GM18868 (cell line): ENCODE measurements around the gene ALDH3A1.

Experiments used
- ATAC-seq: cut with Tn5 transposase; IDR thresholded peaks from one replicate; pipeline ENCODE4 v1.9.1; 2021; ENCODE audit warnings: mild to moderate bottlenecking, moderate library complexity; ENCODE audit not compliant: unreplicated experiment

Gene ALDH3A1

DNA sequence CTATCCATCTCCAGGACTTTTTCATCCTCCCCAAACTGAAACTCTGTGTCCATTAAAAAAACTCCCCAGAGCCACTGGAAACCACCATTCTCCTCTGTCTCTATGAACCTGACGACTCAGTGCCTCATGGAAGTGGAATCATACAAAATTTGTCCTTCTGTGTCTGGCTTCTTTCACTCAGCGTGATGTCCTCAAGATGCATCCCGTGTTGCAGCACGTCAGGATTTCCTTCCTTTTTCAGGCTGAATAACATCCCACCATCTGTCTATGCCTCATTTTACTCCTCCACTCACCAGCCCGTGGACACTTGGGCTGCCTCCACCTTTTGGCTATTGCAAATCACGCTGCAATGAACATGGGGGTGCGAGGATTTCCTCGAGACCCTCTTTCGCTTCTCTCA lies 12.6 kb upstream of the ALDH3A1 start:
- ATAC-seq: no peak

DNA sequence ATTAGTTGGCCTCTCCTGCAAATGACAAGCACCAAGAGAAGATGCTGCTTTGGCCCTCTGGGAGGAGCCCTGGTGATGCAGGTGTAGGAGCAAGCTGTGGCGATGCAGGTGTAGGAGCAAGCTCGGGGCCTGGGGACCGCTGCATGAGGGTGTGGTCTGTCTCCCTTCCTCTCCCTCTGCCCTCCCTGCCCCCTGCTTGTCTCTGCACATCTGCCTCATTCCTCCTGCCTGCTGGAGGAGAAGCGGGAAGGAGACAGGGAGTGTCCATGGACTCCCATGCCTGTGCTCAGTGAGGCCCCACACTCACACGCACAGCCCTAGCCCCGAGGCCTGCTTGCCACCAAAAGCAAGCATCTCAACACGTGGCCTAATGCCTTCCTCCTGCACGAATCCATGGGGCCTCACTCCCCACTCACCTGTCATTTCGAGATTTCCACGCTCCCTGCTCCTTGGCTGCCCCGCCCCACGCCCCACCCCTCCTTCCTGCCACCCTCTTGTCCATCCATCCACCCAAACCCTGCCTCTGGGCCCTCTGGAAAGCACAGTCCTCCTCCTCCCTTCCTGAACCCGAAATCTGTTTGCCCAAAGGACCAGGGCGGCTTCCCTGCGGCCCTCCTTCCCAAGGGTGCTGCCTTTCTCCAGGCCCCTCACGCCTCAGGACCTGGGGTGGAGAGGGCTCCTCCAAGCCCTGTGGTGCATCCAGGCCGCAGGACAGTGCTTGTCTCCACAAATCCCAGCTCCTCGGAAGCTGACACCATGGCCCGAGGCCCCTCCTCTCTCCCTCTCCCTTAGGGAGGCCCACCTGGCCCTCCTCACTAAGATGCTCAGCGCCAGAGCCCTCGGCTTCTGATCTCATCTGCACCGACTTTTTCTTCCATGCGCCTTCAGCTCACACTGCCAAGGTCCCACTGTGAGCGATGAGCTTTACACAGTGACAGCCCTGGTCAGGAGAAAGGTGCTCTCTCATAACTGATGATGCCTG lies 11.8 kb upstream of the ALDH3A1 start:
- ATAC-seq: no peak

DNA sequence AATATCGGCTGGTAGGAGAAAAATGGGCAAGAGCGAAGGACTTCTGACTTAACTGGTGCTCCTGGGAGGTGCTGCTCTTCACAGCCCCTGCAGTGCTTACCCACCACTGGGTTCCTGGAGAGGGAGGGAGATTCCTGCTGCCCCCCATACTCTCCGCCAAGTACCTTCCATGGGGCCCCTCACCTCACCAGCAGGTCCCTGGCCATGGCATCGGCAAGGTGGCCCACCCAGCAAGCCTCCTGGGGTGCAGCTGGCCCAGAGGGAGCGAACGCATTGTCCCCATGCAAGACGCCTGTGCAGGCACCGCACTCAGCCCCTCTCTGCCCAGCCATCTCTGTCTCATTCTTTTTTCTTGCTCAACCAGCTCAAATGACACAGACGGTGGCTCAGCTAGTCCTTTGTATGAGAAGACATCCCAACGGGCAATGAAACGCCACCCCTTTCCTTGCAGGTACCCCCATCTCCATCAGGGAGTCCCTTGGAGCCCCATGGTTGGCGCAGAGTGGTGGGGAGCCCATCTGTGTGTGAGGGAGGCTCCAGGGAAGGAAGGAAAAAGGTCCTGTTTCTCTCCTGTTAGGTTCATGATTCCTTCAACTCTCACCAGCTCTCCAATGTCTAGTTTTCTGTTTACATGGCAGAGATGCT lies 9.6 kb upstream of the ALDH3A1 start:
- no peak for ATAC-seq

DNA sequence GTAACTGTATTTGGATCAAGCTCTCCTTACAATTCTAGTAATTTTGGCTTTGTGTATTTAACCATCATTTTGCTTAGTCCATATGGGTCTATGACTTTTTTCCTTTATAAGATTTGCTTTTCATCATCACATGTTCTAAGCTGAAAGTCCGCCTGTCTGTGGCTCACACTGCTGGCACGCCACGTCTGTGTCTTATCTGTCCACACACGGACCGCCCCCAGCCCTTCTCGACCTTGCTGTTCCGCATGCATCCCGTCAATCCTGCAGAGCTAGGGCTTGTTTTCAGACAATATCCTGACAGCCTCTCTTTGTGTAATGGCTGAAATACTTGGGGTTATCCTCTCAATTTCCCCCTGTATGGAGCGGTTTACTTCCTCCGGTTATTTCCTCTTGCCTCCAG lies 8.4 kb upstream of the ALDH3A1 start:
- ATAC-seq: no peak

DNA sequence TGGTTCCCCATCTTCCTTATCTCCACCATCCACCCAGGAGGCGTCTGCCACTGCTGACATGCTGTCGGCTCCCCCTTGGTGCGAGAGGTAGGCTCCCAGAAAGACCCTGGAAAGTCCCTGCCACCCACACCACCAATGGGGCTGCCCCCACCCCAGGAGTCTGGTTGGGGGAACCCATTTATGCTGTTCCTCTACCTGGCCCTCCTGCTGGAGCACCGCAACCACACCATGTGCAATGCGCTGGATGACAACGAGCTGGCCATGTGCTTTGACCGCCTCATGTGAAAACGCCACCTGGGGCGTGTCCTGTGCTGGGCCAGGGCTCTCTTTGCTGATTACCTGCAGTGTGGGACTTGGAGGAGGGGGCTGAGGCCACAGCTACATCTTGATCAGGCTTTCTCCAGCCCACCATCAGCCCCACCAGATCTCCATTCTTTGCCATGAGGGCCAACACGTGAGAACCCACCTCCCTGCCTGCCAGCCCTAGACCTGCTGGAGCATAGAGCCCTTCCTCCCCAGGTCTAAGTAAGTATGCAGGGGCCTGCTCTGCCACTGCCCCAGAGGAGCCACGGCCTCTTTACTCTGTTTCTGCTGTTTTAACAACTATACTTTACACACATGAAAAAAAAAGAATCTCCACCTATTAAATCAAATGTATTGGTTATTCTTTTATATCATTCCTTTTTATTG lies 7.9 kb upstream of the ALDH3A1 start:
- peak; percentile 63 for ATAC-seq

DNA sequence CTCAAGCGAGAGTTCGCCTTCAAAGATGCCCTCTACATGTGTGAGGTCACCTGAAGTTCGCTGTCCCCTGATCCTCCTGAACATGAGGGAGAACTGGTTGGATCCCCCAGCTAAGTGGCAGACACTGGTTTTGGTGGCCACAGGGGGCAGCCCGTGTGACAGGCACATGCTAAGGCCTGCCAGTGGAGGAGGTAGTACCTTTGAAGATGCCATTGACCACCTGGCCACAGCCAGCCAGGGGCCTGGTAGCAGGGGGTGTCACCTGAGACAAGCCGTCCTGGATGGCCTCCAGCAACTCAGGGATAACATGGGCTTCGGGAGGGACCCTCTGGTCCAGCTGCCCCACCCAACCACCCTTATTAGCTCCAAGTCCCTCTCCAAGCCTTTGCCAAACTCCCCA lies 7.3 kb upstream of the ALDH3A1 start:
- no peak for ATAC-seq

DNA sequence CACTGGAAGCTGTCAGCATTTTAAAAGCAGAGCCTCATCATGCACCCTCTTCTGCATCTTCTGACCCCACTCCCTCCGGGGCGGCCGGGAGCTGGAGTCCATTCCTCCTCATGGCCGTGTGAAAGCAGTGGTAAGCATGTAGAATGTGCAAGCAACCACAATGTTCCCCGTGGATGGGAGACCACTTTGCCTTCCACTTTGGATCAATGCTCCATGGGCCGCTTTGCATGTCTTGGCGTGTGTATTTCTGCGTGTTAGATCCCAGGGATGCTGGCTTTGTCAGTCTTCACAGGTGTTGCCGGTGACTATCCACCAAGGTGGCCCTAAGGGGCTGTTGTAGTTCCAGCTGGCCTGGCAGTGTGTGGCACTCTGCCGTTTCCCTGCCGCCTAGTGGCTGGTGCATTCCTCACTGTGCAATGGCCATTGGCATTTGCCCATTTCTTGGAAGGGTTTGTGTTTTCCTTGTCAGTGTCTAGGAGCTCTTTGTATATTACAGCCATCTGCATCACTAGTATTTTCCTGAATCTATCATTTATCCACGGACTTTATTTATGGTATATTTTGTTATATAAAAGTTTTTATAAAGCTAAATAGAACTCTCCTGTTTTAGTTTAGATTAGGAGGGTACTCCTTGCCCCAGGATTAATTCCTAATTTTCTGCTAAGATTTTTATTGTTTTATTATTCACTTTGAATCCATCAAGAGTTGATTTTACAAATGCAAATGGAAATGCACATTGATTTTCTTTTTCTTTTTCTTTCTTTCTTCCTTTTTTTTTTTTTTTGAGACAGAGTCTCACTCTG lies 5.8 kb upstream of the ALDH3A1 start:
- no peak for ATAC-seq

DNA sequence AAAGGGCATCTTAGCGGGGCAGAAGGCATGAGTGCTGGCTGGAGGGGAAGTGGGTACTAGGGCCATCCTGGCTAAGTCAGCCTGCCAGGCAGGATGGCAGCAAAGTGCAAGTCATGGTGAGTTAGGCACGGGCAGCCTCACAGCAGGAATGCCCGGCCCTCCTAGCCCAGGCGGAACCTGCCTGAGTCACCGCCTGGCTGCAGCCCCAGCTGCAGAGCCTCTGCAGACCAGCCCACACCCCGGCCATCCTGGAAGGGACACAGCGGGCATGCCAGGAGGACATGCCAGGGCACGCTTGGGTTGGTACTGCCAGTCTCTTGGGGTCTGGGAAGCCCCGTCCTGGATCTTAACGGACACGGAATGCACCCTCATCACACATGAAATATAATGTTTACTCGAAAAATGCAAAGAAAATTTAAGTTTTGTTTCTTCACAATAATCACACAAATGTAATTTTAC lies 5.0 kb upstream of the ALDH3A1 start:
- ATAC-seq: no peak

DNA sequence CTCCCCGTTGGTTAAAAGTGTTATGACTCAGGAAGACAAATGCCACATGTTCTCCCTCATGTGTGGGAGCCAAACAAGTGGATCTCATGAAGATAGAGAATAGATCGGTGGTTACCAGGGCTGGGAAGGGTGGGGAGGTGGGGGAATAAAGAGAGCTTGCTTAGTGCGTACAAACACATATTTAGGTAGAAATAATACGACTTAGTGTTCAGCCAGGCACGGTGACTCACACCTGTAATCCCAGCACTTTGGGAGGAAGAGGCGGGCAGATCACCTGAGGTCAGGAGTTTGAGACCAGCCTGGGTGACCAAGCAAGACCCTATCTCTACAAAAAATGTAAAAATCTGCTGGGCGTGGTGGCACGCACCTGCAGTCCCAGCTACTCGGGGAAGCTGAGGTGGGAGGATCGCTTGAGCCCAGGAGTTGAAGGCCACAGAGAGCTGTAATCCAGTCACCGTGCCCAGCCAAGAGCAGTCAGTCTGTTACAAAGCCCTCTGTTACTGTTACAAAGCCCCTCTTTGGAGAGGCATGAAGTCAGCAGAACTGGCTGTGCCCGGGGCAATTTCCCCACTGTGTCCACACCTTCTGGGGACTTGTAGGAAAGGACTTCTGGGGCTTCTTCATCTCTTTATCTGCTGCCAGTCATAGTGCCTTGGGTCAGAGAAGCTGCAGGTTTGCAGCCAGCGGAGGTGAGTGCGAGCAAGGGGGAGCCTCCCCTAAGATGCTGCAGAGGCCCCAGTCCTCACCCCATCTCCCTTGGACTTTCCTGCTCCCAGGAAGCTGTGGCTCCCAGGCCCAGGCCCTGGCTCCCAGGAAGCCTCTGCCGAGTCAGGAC lies 4.3 kb upstream of the ALDH3A1 start:
- ATAC-seq: no peak

DNA sequence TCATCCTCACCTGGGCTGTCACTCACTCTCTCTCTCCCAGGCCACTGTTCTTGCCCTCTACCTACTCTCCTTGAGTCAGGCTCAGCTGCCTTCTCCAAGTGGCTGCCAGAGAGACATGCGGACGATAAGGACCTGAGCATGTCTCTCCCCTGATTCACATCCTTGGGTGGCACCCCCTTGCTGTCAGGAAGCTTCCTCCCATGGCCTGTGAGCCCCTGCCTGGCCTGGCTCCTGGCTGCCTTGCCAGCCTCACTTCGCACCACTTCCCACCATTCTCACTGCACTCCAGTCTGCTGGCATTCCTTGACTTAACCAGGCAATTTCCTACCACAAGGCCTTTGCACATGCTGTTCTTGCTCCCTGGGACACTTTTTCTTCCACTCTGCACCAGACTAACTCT lies 2.7 kb upstream of the ALDH3A1 start:
- no peak for ATAC-seq

DNA sequence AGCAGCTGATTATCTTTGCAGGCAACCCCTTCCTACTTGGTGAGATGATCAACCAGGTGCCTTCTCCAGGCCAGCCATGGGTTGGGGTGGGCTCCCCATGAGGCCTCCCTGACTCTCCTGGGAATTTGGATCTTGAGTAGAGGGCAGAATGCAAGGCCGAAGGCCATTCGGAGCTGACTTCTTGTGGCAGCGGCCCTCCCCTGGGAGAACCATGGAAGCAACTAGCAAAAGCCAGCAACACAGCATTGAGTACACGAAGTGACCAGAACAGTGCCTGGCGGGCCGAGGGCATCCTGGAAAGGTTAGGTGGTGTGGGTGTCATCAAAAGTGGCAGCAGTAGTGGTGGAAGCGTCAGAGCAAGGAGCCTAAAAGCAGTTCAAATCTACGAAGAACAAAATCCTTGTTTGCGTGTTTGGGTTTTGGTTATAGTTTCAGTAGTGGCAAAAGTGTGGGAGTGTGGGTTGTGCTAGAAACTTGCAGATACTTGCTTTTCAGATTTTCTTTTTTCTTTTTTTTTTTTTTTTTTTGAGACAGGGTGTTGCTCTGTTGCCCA lies 2.0 kb upstream of the ALDH3A1 start:
- no peak for ATAC-seq

DNA sequence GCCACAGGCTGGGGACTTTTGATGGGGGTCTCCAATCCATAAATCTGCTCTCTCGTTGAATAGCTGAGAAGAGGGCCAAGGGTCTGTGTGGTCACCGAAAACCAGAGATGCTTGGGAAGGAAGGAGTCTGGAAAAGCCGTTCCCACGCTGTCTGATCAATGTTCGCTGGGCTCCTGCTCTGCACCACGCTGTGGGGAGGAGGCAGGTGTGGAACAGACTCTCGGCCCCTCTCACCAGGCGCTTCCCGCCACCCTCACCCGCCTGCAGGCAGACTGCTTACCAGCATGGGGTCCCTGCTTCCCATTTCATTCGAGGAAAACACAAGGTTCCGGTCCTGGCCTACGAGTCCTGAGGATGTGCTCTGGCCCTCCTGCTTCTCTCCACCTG lies 702 bp upstream of the ALDH3A1 start:
- ATAC-seq: no peak

DNA sequence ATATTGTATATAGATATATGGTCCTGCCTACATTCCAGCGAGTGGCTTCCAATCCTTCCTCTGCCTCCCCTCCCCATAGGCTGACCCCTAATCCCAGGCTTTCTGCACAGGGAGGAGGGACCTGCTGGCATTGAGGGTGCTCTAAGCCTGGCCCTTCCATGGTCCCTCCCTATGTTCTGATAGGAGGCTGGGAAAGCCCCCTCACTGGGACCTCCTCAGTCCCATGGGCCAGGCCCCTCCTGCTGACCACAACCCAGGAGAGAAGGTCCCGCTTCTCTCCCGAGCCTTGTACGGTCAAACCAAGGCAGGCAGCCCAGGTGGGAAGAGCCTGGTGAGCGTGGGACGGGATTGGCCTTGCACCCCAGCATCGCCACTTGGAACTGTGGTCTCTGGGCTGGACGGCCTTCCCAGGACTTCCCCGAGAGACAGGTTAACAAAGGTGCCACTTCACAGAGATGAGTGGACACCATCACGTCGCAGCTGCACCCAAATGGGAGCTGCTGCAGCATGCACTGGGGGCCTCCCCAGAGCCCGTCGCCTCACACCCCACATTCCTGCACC lies 859 bp downstream of the ALDH3A1 start:
- no peak for ATAC-seq

DNA sequence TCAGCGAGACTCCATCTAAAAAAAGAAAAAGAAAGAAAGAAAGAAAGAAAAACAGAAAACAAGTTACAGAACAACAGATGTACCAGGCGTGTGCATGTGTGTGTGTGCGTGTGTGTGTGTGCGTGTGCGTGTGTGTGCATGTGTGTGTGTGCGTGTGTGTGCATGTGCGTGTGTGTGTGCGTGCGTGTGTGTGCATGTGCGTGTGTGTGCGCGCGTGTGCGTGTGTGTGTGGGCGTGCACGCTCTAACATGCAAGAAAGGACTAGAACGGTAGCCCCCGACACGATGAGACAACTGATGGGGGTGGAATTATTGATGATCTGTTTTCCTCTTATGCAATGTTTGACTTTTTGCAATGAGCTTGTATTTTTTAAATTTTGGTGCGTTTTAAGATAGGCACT lies 1.6 kb downstream of the ALDH3A1 start:
- no peak for ATAC-seq

DNA sequence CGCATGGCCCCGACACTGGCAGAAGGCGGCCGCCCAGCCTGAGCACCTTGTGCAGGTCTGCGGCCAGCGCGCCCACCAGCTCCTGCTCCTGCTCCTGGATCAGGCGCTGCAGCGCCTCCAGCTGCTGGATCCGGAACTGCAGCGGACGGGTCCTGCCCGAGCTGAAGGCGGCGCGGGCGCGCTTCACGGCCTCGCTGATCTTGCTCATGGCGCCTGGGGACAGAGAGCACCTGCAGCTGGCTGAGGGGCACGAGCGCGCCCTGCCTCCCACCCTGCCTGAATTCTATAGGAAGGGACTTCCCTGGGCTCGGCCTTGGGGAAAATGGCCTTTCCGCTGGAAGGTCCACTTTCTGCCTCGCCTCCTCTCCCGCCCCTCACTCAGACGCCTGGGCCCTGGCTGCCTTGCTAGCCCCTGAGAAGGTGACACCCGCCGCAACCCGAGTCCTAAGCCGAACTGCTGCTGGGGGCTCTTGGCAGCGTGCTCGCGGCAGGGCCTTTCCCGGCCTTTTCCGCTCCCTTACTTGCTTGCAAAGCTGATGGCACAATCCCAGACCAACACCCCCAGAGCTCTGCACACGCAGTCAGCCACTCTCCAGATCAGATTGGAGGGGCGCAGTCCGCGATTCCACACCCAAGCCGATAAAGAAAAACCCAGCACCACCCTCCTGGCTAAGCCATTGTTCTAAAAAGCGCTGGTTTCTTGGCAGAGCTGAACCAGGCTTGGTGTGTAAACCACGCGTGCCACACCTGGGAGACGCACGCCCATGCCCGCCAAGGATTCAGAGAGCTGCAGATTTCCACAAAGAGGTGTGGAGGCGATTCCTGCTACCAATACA lies 3.0 kb downstream of the ALDH3A1 start:
- ATAC-seq: peak; percentile 80

DNA sequence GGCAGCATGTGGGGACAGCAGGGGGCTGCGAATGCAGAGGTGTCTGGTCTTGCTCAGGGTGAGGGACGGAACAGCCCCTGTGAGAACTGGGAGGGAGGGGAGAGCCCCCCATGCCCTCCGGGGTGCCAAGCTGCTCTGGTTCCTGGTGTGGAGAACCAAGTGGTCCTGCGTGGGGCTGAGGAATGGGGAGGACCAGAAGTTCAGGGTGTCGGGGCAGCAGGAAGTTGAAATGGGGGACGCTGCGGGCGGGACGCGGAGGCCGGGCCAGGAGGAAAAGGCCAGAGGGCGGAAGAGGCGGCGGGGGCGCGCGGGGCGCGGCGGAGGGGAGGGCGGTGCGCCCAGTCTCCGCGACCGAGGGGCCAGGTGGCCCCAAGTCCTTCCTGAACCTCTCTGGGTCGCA lies 3.6 kb downstream of the ALDH3A1 start:
- peak; percentile 23 for ATAC-seq

DNA sequence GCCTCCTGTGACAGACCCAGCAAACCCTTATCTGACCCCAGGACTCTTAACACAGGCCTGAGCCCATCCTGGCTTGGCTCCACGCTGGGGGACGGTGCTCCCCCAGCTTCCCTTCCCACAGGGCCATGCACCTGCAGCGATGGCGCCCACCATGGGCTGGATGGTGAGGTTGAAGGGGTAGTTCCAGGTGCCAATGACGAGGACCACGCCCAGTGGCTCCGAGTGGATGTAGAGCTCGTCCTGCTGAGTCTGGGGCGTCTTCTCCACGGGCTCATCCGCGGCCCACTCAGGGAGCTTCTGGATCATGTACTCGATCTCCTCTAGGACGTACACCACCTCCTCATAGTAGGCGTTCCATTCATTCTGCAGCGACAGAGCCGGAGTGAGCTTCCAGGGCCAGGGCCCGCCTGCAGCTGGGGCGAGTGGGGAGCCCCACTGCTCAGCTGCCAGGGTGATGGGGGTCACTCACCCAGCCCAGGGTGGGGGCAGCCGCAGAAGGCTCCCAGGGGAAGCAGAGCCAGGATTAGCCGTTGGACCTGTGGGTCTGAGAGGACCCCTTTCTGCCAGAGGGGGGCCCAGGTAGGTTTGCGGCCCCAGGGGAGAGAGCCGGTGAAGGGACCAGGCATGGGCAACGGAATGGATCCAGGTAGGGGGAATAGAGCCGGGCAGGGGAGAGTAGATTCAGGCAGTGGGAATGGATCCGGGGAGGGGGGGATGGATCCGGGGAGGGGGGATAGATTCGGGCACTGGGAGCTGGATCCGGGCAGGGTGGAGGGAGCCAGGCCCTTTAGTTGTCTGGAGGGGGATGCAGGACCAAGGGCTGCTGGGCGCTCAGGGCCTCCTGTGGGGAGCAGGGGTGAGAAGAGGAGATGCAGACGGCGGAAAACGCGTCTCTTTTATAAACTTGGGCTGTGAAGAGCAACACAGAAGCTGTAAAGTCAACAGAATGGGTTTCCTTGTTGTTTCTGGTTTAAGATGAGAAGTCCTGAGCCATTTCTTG lies 4.7 kb downstream of the ALDH3A1 start:
- no peak for ATAC-seq
